VCaP (cell line): ENCODE results near the gene BACE2.

ENCODE experiments used
- H3K27ac ChIP-seq: fragments of 450-650 bp; 2 replicates; pipeline ENCODE4 v1.5.1; 2017
- TF ChIP-seq, protein P1 (sequence below): fragments of 450-650 bp; conservative IDR thresholded peaks from 2 replicates; pipeline ENCODE4 v1.5.1; 2017; ENCODE audit warnings: mild to moderate bottlenecking, moderate library complexity

The BACE2 gene

DNA sequence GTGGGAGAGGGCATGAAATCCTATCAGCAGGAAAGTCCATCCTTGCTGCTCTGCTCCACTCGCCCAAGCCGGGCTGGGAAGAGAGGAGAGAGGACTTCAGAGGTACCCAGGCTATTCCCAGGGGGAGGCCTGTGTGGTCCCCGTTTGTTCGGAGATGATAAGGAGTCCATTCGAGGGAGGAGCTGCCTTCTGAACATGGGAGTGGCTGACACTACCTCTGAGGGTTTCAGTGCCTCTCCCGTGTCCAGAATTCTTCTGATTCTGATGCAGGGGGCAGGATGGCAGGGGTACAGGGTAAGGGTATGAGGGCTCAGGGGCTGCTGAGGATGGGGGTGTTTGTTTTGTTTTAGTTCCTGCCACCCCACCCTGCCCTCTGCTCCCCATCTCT lies 40.4 kb downstream of the BACE2 start:
- TF ChIP-seq, protein P1, sequence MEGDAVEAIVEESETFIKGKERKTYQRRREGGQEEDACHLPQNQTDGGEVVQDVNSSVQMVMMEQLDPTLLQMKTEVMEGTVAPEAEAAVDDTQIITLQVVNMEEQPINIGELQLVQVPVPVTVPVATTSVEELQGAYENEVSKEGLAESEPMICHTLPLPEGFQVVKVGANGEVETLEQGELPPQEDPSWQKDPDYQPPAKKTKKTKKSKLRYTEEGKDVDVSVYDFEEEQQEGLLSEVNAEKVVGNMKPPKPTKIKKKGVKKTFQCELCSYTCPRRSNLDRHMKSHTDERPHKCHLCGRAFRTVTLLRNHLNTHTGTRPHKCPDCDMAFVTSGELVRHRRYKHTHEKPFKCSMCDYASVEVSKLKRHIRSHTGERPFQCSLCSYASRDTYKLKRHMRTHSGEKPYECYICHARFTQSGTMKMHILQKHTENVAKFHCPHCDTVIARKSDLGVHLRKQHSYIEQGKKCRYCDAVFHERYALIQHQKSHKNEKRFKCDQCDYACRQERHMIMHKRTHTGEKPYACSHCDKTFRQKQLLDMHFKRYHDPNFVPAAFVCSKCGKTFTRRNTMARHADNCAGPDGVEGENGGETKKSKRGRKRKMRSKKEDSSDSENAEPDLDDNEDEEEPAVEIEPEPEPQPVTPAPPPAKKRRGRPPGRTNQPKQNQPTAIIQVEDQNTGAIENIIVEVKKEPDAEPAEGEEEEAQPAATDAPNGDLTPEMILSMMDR: no peak

GRCh38 chr21:41209016-41209619 lies 41.2 kb downstream of the BACE2 start:
- TF ChIP-seq, protein P1: no peak
- no peak overlapping the region for H3K27ac ChIP-seq

More for the DNA sequence above, 40.4 kb downstream of the BACE2 start:
- no peak overlapping the region for H3K27ac ChIP-seq

GRCh38 chr21:41210426-41211059 lies 42.6 kb downstream of the BACE2 start:
- no peak overlapping the region for H3K27ac ChIP-seq
- TF ChIP-seq, protein P1: no peak

GRCh38 chr21:41211060-41211805 lies 43.3 kb downstream of the BACE2 start:
- H3K27ac ChIP-seq: no peak overlapping the region
- TF ChIP-seq, protein P1: no peak

DNA sequence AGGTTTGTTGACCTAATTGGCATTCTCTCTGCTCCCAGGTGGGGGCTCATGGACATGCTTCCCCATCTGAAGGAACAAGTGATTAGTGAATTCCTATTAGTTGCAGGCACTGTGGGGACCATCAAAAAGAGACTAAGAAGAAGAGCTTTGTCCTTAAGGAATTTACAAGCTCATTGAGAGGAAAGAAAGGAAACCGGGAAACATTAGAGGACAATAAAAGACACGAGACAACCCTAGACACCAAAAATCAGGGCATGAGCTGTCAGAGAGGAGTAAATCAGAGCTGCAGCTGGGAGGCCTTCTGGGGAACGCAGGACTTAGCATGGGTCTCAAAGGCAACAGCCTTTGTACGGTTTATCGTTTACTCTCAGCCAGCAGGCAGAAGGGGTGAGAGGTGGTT lies 45.1 kb downstream of the BACE2 start:
- TF ChIP-seq, protein P1: no peak
- H3K27ac ChIP-seq: no peak overlapping the region

DNA sequence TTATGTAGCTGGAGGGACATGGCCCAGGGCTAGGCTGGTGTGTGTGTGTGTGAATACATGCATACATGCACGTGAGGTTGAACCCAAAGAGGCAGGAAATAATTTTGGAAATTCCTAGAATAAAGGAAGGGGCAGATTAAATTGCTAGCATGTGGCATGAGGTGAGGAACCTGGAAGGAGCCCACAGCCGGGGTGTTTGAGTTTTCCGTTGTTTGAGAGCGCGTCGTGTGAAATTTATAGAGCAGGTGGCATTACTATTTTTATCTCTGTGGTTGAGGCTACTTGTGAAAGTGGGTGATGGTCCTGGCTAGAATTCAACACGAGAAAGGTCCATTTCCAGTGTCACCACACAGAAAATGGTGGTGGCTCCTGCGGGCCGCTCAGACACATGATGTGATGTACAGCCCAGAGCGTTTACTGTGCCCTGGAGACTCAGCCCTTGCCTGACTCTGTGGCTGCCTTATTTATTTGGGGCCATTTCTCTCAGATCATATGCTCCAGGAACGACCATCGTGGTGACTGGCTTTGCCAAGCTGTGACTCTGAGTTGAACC lies 48.0 kb downstream of the BACE2 start:
- H3K27ac ChIP-seq: no peak overlapping the region
- TF ChIP-seq, protein P1: no peak

DNA sequence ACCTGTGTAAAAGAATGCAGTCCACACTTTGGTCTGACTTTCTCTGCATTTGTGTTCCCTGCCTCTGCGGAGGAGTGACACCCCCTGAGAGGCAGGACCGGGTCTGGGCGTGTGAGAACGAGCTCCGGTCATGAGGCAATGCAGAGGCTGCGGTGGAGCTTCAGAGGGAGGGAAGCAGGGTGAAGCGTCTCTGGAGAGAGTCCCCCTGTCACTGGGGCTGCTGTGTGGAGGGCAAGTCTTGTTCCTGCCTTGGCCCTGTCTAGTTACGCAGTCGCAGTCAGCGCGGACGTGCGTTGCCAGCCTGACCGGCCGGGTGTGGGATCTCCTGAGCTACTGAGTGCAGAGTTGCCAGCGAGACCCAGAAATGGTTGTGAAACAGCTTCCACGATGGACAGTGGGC lies 48.5 kb downstream of the BACE2 start:
- H3K27ac ChIP-seq: no peak overlapping the region
- TF ChIP-seq, protein P1: no peak
